Esophagus squamous epithelium (tissue), 4 donors: ENCODE measurements around the gene RIPOR2.

Experiments
- CTCF ChIP-seq, 6 experiments: fragments of 450-650 bp in 4 of 6; fragments of 200-600 bp in 2 of 6; sonication (generic) in 2 of 6; IDR thresholded peaks; one replicate each; pipeline ENCODE4 v1.5.1; 2016 to 2019; ENCODE audit warnings: antibody characterized with exemption in 6 of 6, mild to moderate bottlenecking in 4 of 6, moderate library complexity in 4 of 6
- POLR2A ChIP-seq, 4 donors: fragments of 450-650 bp; IDR thresholded peaks; one replicate each; pipeline ENCODE4 v1.6.1; 2017; ENCODE audit warnings: antibody characterized with exemption in 4 of 4, mild to moderate bottlenecking in 4 of 4, moderate library complexity in 3 of 4

- TF ChIP-seq CTCF (IDR thresholded peaks at IDR 0.05) (no peak), POLR2A (IDR thresholded peaks at IDR 0.05) (no peak)
Measured at GRCh38 chr6:24959319-24959718, 23.6 kb upstream of the RIPOR2 start.
